ENCODE data around the gene KDM4D.

KDM4D gene

GRCh38 chr11:94934846-94935245 lies 38.7 kb upstream of the KDM4D start:
- H3K9ac ChIP-seq (ENCODE audit: low read depth, low read length, poor library complexity): no peak overlapping the region
- no peak overlapping the region for H2BK15ac ChIP-seq (ENCODE audit: low read length)
- peak overlapping the region; percentile 32 for H2AFZ ChIP-seq (ENCODE audit: low read length)
- H2BK5ac ChIP-seq (ENCODE audit: low read length): no peak overlapping the region
- no peak overlapping the region for H2BK12ac ChIP-seq (ENCODE audit: low read length)
- no peak overlapping the region for H3K4ac ChIP-seq (ENCODE audit: low read length)
- no peak overlapping the region for H3K23ac ChIP-seq (ENCODE audit: low read depth, low read length, poor library complexity)
- H3K36me3 ChIP-seq (replicated peaks in 1 of 2; ENCODE audit: control insufficient read depth in 2 of 2, insufficient read depth in 2 of 2, low read length in 2 of 2): no peaks in the 10 kb centered on the region
- no peak overlapping the region for H3K14ac ChIP-seq (ENCODE audit: low read length)
- H3K9me3 ChIP-seq (replicated peaks in 1 of 2; ENCODE audit: control insufficient read depth in 2 of 2, insufficient read depth in 1 of 2, low read depth in 1 of 2, low read length in 2 of 2): no peaks in the 10 kb centered on the region
- WGBS, 2 donors (ENCODE audit: extremely low coverage in 2 of 2, insufficient read length in 2 of 2, insufficient replicate concordance in 1 of 2): no CpG with 5 or more reads among the region's 3 CpGs
- H3K4me1 ChIP-seq (ENCODE audit: control insufficient read depth in 2 of 2, insufficient read depth in 1 of 2, low read depth in 1 of 2, low read length in 2 of 2): peaks cover 8 to 17% of the 10 kb centered on the region in 2 donors
- H3K27me3 ChIP-seq (ENCODE audit: control insufficient read depth in 3 of 3, insufficient read depth in 3 of 3, low read depth in 1 of 3, low read length in 3 of 3): no peaks in the 10 kb centered on the region
- no peaks in the 10 kb centered on the region for H3K79me1 ChIP-seq (ENCODE audit: low read depth, low read length)
- H4K91ac ChIP-seq (ENCODE audit: low read depth, low read length, poor library complexity): no peak overlapping the region
- no peak overlapping the region for H3K27ac ChIP-seq (replicated peaks; ENCODE audit: low read length)
- no peak overlapping the region for H3K4me2 ChIP-seq (ENCODE audit: insufficient read depth, low read length, poor library complexity, severe bottlenecking)
- no peak overlapping the region for H3K18ac ChIP-seq (ENCODE audit: low read length)
- H2AK5ac ChIP-seq (ENCODE audit: low read depth, low read length): no peak overlapping the region
- no peak for DNase-seq (ENCODE audit: low spot score)
- H2BK120ac ChIP-seq (ENCODE audit: low read depth, low read length): no peak overlapping the region
- H3K4me3 ChIP-seq (ENCODE audit: low read length in 2 of 2): no peak overlapping the region
- no peak overlapping the region for H4K8ac ChIP-seq (ENCODE audit: low read depth, low read length)

- no peak overlapping the region for H2BK12ac ChIP-seq (ENCODE audit: low read length)
- H3K9ac ChIP-seq (ENCODE audit: low read depth, low read length, poor library complexity): no peak overlapping the region
- no peak overlapping the region for H4K91ac ChIP-seq (ENCODE audit: low read depth, low read length, poor library complexity)
- H3K4me1 ChIP-seq (ENCODE audit: control insufficient read depth in 2 of 2, insufficient read depth in 1 of 2, low read depth in 1 of 2, low read length in 2 of 2): peaks cover 10 to 17% of the 10 kb centered on the region in 2 donors
- no peak overlapping the region for H3K4ac ChIP-seq (ENCODE audit: low read length)
- WGBS, 2 donors (ENCODE audit: extremely low coverage in 2 of 2, insufficient read length in 2 of 2, insufficient replicate concordance in 1 of 2): no CpG with 5 or more reads among the region's 9 CpGs
- no peaks in the 10 kb centered on the region for H3K36me3 ChIP-seq (replicated peaks in 1 of 2; ENCODE audit: control insufficient read depth in 2 of 2, insufficient read depth in 2 of 2, low read length in 2 of 2)
- no peak overlapping the region for H3K23ac ChIP-seq (ENCODE audit: low read depth, low read length, poor library complexity)
- no peaks in the 10 kb centered on the region for H3K9me3 ChIP-seq (replicated peaks in 1 of 2; ENCODE audit: control insufficient read depth in 2 of 2, insufficient read depth in 1 of 2, low read depth in 1 of 2, low read length in 2 of 2)
- no peak overlapping the region for H3K4me3 ChIP-seq (ENCODE audit: low read length in 2 of 2)
- no peak overlapping the region for H3K27ac ChIP-seq (replicated peaks; ENCODE audit: low read length)
- no peak overlapping the region for H3K14ac ChIP-seq (ENCODE audit: low read length)
- H2AFZ ChIP-seq (ENCODE audit: low read length): no peak overlapping the region
- DNase-seq (ENCODE audit: low spot score): no peak
- no peak overlapping the region for H2BK5ac ChIP-seq (ENCODE audit: low read length)
- no peak overlapping the region for H4K8ac ChIP-seq (ENCODE audit: low read depth, low read length)
- H2AK5ac ChIP-seq (ENCODE audit: low read depth, low read length): no peak overlapping the region
- H2BK120ac ChIP-seq (ENCODE audit: low read depth, low read length): no peak overlapping the region
- no peak overlapping the region for H3K4me2 ChIP-seq (ENCODE audit: insufficient read depth, low read length, poor library complexity, severe bottlenecking)
- no peaks in the 10 kb centered on the region for H3K27me3 ChIP-seq (ENCODE audit: control insufficient read depth in 3 of 3, insufficient read depth in 3 of 3, low read depth in 1 of 3, low read length in 3 of 3)
- no peaks in the 10 kb centered on the region for H3K79me1 ChIP-seq (ENCODE audit: low read depth, low read length)
- no peak overlapping the region for H2BK15ac ChIP-seq (ENCODE audit: low read length)
- no peak overlapping the region for H3K18ac ChIP-seq (ENCODE audit: low read length)
These were observed 35.1 kb upstream of the KDM4D start for GRCh38 chr11:94938095-94939055.

- H3K4ac ChIP-seq (ENCODE audit: low read length): no peak overlapping the region
- H3K9me3 ChIP-seq (replicated peaks in 1 of 2; ENCODE audit: control insufficient read depth in 2 of 2, insufficient read depth in 1 of 2, low read depth in 1 of 2, low read length in 2 of 2): no peaks in the 10 kb centered on the region
- no peak overlapping the region for H4K91ac ChIP-seq (ENCODE audit: low read depth, low read length, poor library complexity)
- H2BK12ac ChIP-seq (ENCODE audit: low read length): no peak overlapping the region
- WGBS, 2 donors (ENCODE audit: extremely low coverage in 2 of 2, insufficient read length in 2 of 2, insufficient replicate concordance in 1 of 2): no CpG with 5 or more reads among the region's 2 CpGs
- H3K9ac ChIP-seq (ENCODE audit: low read depth, low read length, poor library complexity): no peak overlapping the region
- no peak overlapping the region for H4K8ac ChIP-seq (ENCODE audit: low read depth, low read length)
- H3K36me3 ChIP-seq (replicated peaks in 1 of 2; ENCODE audit: control insufficient read depth in 2 of 2, insufficient read depth in 2 of 2, low read length in 2 of 2): no peaks in the 10 kb centered on the region
- no peak overlapping the region for H2AK5ac ChIP-seq (ENCODE audit: low read depth, low read length)
- H2AFZ ChIP-seq (ENCODE audit: low read length): no peak overlapping the region
- H3K23ac ChIP-seq (ENCODE audit: low read depth, low read length, poor library complexity): no peak overlapping the region
- H2BK120ac ChIP-seq (ENCODE audit: low read depth, low read length): no peak overlapping the region
- no peak overlapping the region for H3K4me2 ChIP-seq (ENCODE audit: insufficient read depth, low read length, poor library complexity, severe bottlenecking)
- no peaks in the 10 kb centered on the region for H3K79me1 ChIP-seq (ENCODE audit: low read depth, low read length)
- peaks cover 5 to 8% of the 10 kb centered on the region in 2 donors for H3K4me1 ChIP-seq (ENCODE audit: control insufficient read depth in 2 of 2, insufficient read depth in 1 of 2, low read depth in 1 of 2, low read length in 2 of 2)
- no peak for DNase-seq (ENCODE audit: low spot score)
- H2BK5ac ChIP-seq (ENCODE audit: low read length): no peak overlapping the region
- H3K14ac ChIP-seq (ENCODE audit: low read length): no peak overlapping the region
- no peak overlapping the region for H3K18ac ChIP-seq (ENCODE audit: low read length)
- H3K27ac ChIP-seq (replicated peaks; ENCODE audit: low read length): no peak overlapping the region
- H2BK15ac ChIP-seq (ENCODE audit: low read length): no peak overlapping the region
- no peaks in the 10 kb centered on the region for H3K27me3 ChIP-seq (ENCODE audit: control insufficient read depth in 3 of 3, insufficient read depth in 3 of 3, low read depth in 1 of 3, low read length in 3 of 3)
- H3K4me3 ChIP-seq (ENCODE audit: low read length in 2 of 2): no peak overlapping the region
These were observed 34.2 kb upstream of the KDM4D start for GRCh38 chr11:94939346-94939745.

- H4K91ac ChIP-seq (ENCODE audit: low read depth, low read length, poor library complexity): no peak overlapping the region
- H3K23ac ChIP-seq (ENCODE audit: low read depth, low read length, poor library complexity): no peak overlapping the region
- no peaks in the 10 kb centered on the region for H3K36me3 ChIP-seq (replicated peaks in 1 of 2; ENCODE audit: control insufficient read depth in 2 of 2, insufficient read depth in 2 of 2, low read length in 2 of 2)
- no peak overlapping the region for H3K4me3 ChIP-seq (ENCODE audit: low read length in 2 of 2)
- H3K79me1 ChIP-seq (ENCODE audit: low read depth, low read length): no peaks in the 10 kb centered on the region
- H2BK12ac ChIP-seq (ENCODE audit: low read length): no peak overlapping the region
- DNase-seq (ENCODE audit: low spot score): no peak
- H2AK5ac ChIP-seq (ENCODE audit: low read depth, low read length): no peak overlapping the region
- peaks cover 0 to 3% of the 10 kb centered on the region in 2 donors for H3K4me1 ChIP-seq (ENCODE audit: control insufficient read depth in 2 of 2, insufficient read depth in 1 of 2, low read depth in 1 of 2, low read length in 2 of 2)
- no peak overlapping the region for H3K27ac ChIP-seq (replicated peaks; ENCODE audit: low read length)
- H3K18ac ChIP-seq (ENCODE audit: low read length): no peak overlapping the region
- WGBS, 2 donors (ENCODE audit: extremely low coverage in 2 of 2, insufficient read length in 2 of 2, insufficient replicate concordance in 1 of 2): no CpG with 5 or more reads among the region's 4 CpGs
- H3K9ac ChIP-seq (ENCODE audit: low read depth, low read length, poor library complexity): no peak overlapping the region
- no peaks in the 10 kb centered on the region for H3K9me3 ChIP-seq (replicated peaks in 1 of 2; ENCODE audit: control insufficient read depth in 2 of 2, insufficient read depth in 1 of 2, low read depth in 1 of 2, low read length in 2 of 2)
- H4K8ac ChIP-seq (ENCODE audit: low read depth, low read length): no peak overlapping the region
- H3K27me3 ChIP-seq (ENCODE audit: control insufficient read depth in 3 of 3, insufficient read depth in 3 of 3, low read depth in 1 of 3, low read length in 3 of 3): no peaks in the 10 kb centered on the region
- no peak overlapping the region for H2BK120ac ChIP-seq (ENCODE audit: low read depth, low read length)
- H2BK5ac ChIP-seq (ENCODE audit: low read length): no peak overlapping the region
- no peak overlapping the region for H2AFZ ChIP-seq (ENCODE audit: low read length)
- H3K4ac ChIP-seq (ENCODE audit: low read length): no peak overlapping the region
- H2BK15ac ChIP-seq (ENCODE audit: low read length): no peak overlapping the region
- H3K4me2 ChIP-seq (ENCODE audit: insufficient read depth, low read length, poor library complexity, severe bottlenecking): no peak overlapping the region
- no peak overlapping the region for H3K14ac ChIP-seq (ENCODE audit: low read length)
These were observed 32.4 kb upstream of the KDM4D start for GRCh38 chr11:94941131-94941530.
